IMR-90 (cell line): ENCODE results near the gene MAGOH. TPM values are rescaled to one million over a fixed set of nuclear protein-coding genes. Genes with fewer than 3 reads are reported as not detected.

Source experiments
- ATAC-seq: fragments of 200-7000 bp; cut with Tn5 transposase; 2 replicates; pipeline ENCODE4 v1.9.1; 2020; ENCODE audit warnings: low read depth, mild to moderate bottlenecking, moderate library complexity
- BruUV-seq: library from RNA; stranded (reverse); fragments of 400-500 nt; replicated peaks from 2 replicates; lab custom pipeline; 2021; lab: Mats Ljungman, UMichigan
- CTCF ChIA-PET: fragments of 300-600 bp; formaldehyde crosslinking; extraction: SDS; loops from one replicate; lab custom pipeline; 2021; ENCODE audit warnings: antibody characterized with exemption; lab: Yijun Ruan, JAX
- POLR2A ChIA-PET: fragments of 300-600 bp; sonication (Branson Sonifier 250); formaldehyde crosslinking; loops from one replicate; lab custom pipeline; 2022; ENCODE audit warnings: antibody characterized with exemption; ENCODE audit not compliant: unreplicated experiment; lab: Charles Lee
- DNase-seq: peaks from one replicate; pipeline ENCODE4 v3.0.0; 2013
- H2AFZ ChIP-seq: replicated peaks from 2 replicates; pipeline ENCODE3; 2013; ENCODE audit warnings: low read length, mild to moderate bottlenecking; ENCODE audit not compliant: poor library complexity
- H2AK5ac ChIP-seq: 2 replicates; pipeline ENCODE4 v1.6.1; 2013; ENCODE audit warnings: low read depth, low read length, inconsistent platforms
- H2AK9ac ChIP-seq: replicated peaks from 2 replicates; pipeline ENCODE3; 2013; ENCODE audit warnings: mild to moderate bottlenecking, low read depth, low read length, moderate library complexity; ENCODE audit not compliant: poor library complexity
- H2BK120ac ChIP-seq: 2 replicates; pipeline ENCODE4 v1.6.1; 2013; ENCODE audit warnings: low read depth, low read length, inconsistent platforms
- H2BK15ac ChIP-seq: 3 replicates; pipeline ENCODE4 v1.6.1; 2013; ENCODE audit warnings: low read depth, low read length, inconsistent platforms
- H2BK20ac ChIP-seq: 2 replicates; pipeline ENCODE4 v1.6.1; 2013; ENCODE audit warnings: low read depth, mild to moderate bottlenecking, inconsistent platforms, low read length, moderate library complexity
- H2BK5ac ChIP-seq: 2 replicates; pipeline ENCODE4 v1.6.1; 2013; ENCODE audit warnings: mild to moderate bottlenecking, low read depth, low read length, inconsistent platforms; ENCODE audit not compliant: poor library complexity, severe bottlenecking
- H3K14ac ChIP-seq: replicated peaks from 2 replicates; pipeline ENCODE4 v1.6.1; 2013; ENCODE audit warnings: low read depth, low read length, inconsistent platforms
- H3K18ac ChIP-seq: 2 replicates; pipeline ENCODE4 v1.6.1; 2013; ENCODE audit warnings: low read depth, low read length, control low read depth
- H3K23ac ChIP-seq: 2 replicates; pipeline ENCODE4 v1.6.1; 2013; ENCODE audit warnings: low read depth, low read length, inconsistent platforms
- H3K27ac ChIP-seq: 2 replicates; pipeline ENCODE4 v1.5.1; 2013; ENCODE audit warnings: mild to moderate bottlenecking, control low read depth, low read length; ENCODE audit not compliant: insufficient read depth
- H3K27me3 ChIP-seq: 2 replicates; pipeline ENCODE4 v1.6.1; 2013; ENCODE audit warnings: low read length; ENCODE audit not compliant: control insufficient read depth, insufficient read depth
- H3K36me3 ChIP-seq: 2 replicates; pipeline ENCODE4 v1.6.1; 2013; ENCODE audit warnings: low read length, mixed read lengths; ENCODE audit not compliant: control insufficient read depth, insufficient read depth
- H3K4ac ChIP-seq: 2 replicates; pipeline ENCODE4 v1.6.1; 2013; ENCODE audit warnings: low read depth, low read length, inconsistent platforms
- H3K4me1 ChIP-seq: 2 replicates; pipeline ENCODE4 v1.6.1; 2013; ENCODE audit warnings: low read length, mixed read lengths; ENCODE audit not compliant: control insufficient read depth, insufficient read depth
- H3K4me2 ChIP-seq: 2 replicates; pipeline ENCODE4 v1.6.1; 2013; ENCODE audit warnings: low read depth, mild to moderate bottlenecking, control low read depth, low read length, moderate library complexity
- H3K4me3 ChIP-seq: 2 replicates; pipeline ENCODE4 v1.5.1; 2013; ENCODE audit warnings: low read depth, mild to moderate bottlenecking, control low read depth, low read length, moderate library complexity; ENCODE audit not compliant: insufficient read depth
- H3K56ac ChIP-seq: 2 replicates; pipeline ENCODE4 v1.6.1; 2013; ENCODE audit warnings: low read length, inconsistent platforms; ENCODE audit not compliant: insufficient read depth; ENCODE audit errors: extremely low read depth
- H3K79me1 ChIP-seq, 2 experiments: 2 replicates each; pipeline ENCODE4 v1.6.1; 2013; ENCODE audit warnings: low read length in 2 of 2, inconsistent platforms in 1 of 2, low read depth in 1 of 2
- H3K9ac ChIP-seq: 2 replicates; pipeline ENCODE4 v1.6.1; 2013; ENCODE audit warnings: low read depth, low read length, control low read depth
- H3K9me1 ChIP-seq: 2 replicates; pipeline ENCODE4 v1.6.1; 2013; ENCODE audit warnings: low read length, inconsistent platforms; ENCODE audit not compliant: insufficient read depth
- H3K9me3 ChIP-seq: 2 replicates; pipeline ENCODE4 v1.6.1; 2013; ENCODE audit warnings: low read length; ENCODE audit not compliant: control insufficient read depth, insufficient read depth
- H4K20me1 ChIP-seq: 2 replicates; pipeline ENCODE4 v1.6.1; 2013; ENCODE audit warnings: low read length, inconsistent platforms; ENCODE audit not compliant: insufficient read depth
- H4K5ac ChIP-seq: 2 replicates; pipeline ENCODE4 v1.6.1; 2013; ENCODE audit warnings: mild to moderate bottlenecking, low read depth, low read length, control low read depth
- H4K8ac ChIP-seq, 2 experiments: 2 replicates each; pipeline ENCODE4 v1.6.1; 2013; ENCODE audit warnings: low read depth in 2 of 2, low read length in 2 of 2, control low read depth in 1 of 2, inconsistent platforms in 1 of 2
- H4K91ac ChIP-seq: 2 replicates; pipeline ENCODE4 v1.6.1; 2013; ENCODE audit warnings: low read depth, low read length, inconsistent platforms; ENCODE audit not compliant: insufficient read depth
- CHD1 ChIP-seq: IDR thresholded peaks from 2 replicates; pipeline ENCODE4 v1.6.1; 2012; ENCODE audit warnings: low read depth, low read length, improper control_type of control experiment
- CTCF ChIP-seq: conservative IDR thresholded peaks from 2 replicates; pipeline ENCODE4 v1.5.1; 2012; ENCODE audit warnings: mild to moderate bottlenecking, low read depth, low read length, improper control_type of control experiment
- ELK1 ChIP-seq: fragments of 150-350 bp; IDR thresholded peaks from 2 replicates; pipeline ENCODE4 v1.6.1; 2016; ENCODE audit warnings: low read depth, mild to moderate bottlenecking, low read length, moderate library complexity, borderline replicate concordance
- MAFK ChIP-seq: IDR thresholded peaks from 2 replicates; pipeline ENCODE4 v1.6.1; 2012; ENCODE audit warnings: low read depth, low read length, improper control_type of control experiment
- MAZ ChIP-seq: IDR thresholded peaks from 2 replicates; pipeline ENCODE4 v1.6.1; 2012; ENCODE audit warnings: low read depth, mild to moderate bottlenecking, low read length, improper control_type of control experiment, moderate library complexity, borderline replicate concordance
- MXI1 ChIP-seq: IDR thresholded peaks from 2 replicates; pipeline ENCODE4 v1.6.1; 2012; ENCODE audit warnings: low read depth, mild to moderate bottlenecking, low read length, moderate library complexity, borderline replicate concordance
- POLR2A ChIP-seq: IDR thresholded peaks from 2 replicates; pipeline ENCODE4 v1.6.1; 2012; ENCODE audit warnings: mild to moderate bottlenecking, low read depth, low read length
- RAD21 ChIP-seq: IDR thresholded peaks from 2 replicates; pipeline ENCODE4 v1.6.1; 2012; ENCODE audit warnings: low read length, improper control_type of control experiment
- RFX5 ChIP-seq: IDR thresholded peaks from 2 replicates; pipeline ENCODE4 v1.8.0; 2012; ENCODE audit warnings: low read depth, mild to moderate bottlenecking, low read length, moderate library complexity
- USF2 ChIP-seq: fragments of 150-350 bp; IDR thresholded peaks from 2 replicates; pipeline ENCODE4 v1.6.1; 2017; ENCODE audit warnings: mild to moderate bottlenecking, antibody characterized with exemption, low read length, low read depth
- WGBS, 2 experiments: methylation state at CpG; one replicate each; pipeline versions ENCODE4 v1.1.5 to v1.1.7; 2013; ENCODE audit warnings: missing lambda C conversion rate in 2 of 2; ENCODE audit not compliant: insufficient read length in 1 of 2; ENCODE audit errors: extremely low coverage in 2 of 2; 5-methylcytosine and 5-hydroxymethylcytosine counted together
- dilution Hi-C: fragments of 300-500 bp; cut with HindIII; formaldehyde crosslinking; loops from one replicate; pipeline ENCODE4 v1.14.3; 2018; ENCODE audit warnings: low sequenced_read_pairs; ENCODE audit not compliant: unreplicated experiment
- in situ Hi-C: fragments of 300-500 bp; cut with MboI; formaldehyde crosslinking; loops from 3 replicates; pipeline ENCODE4 v1.14.3; 2019; ENCODE audit warnings: low sequenced_read_pairs, inconsistent platforms, mixed read lengths
- intact Hi-C: fragments of 100-400 bp; cut with micrococcal nuclease; formaldehyde crosslinking; loops from 2 replicates; pipeline ENCODE4 v1.10.0; 2022
- polyA plus RNA-seq, 3 experiments: library from polyadenylated mRNA; depleted of rRNA; stranded (reverse); fragments of >200 nt; gene quantifications; 2 replicates each; pipeline ENCODE4 v1.2.3, GENCODE V29; 2012; ENCODE audit warnings: low replicate concordance in 1 of 3
- total RNA-seq: library from RNA; depleted of rRNA; stranded (reverse); fragments of >200 nt; gene quantifications from 2 replicates; pipeline ENCODE4 v1.2.3, GENCODE V29; 2012

The MAGOH gene
- total and polyA plus RNA-seq, 2 of the 4 experiments (the other 2 are of a cell fraction) = 3.8 to 26.3 TPM

GRCh38 chr1:53196485-53197290 lies 41.6 kb downstream of the MAGOH start, which contains the start of gene CPT2:
CPT2 (plus strand) TSS chr1:53196824; CDS start chr1:53196944, 120 bp downstream.
- peak within 1 kb of the TSS; percentile 83 for H3K56ac ChIP-seq
- no peaks in the 10 kb centered on the region for H3K9me3 ChIP-seq
- 1% methylated on average over 27 of the region's 57 CpGs; no CpG with 5 or more reads in 1 of the 2 experiments for WGBS, 2 experiments
- H3K4ac ChIP-seq = peak within 1 kb of the TSS; percentile 85
- BruUV-seq = TSS peak; percentile 75
- H3K18ac ChIP-seq = peak within 1 kb of the TSS; percentile 39; the same call in 1 of the 2 replicates
- H3K79me1 ChIP-seq = peaks cover 25 to 33% of the 10 kb centered on the region in 2 experiments
- no peaks in the 10 kb centered on the region for H4K20me1 ChIP-seq
- peak within 1 kb of the TSS; percentile 67 for H4K91ac ChIP-seq
- H2BK20ac ChIP-seq = peak within 1 kb of the TSS; percentile 18; the same call in 1 of the 2 replicates
- peak within 1 kb of the TSS; percentile 67 for H2BK5ac ChIP-seq
- H3K14ac ChIP-seq = peak within 1 kb of the TSS; percentile 93
- H3K4me3 ChIP-seq = peak within 1 kb of the TSS; percentile 68
- H2BK15ac ChIP-seq = peak within 1 kb of the TSS; percentile 33; the same call in 1 of the 3 replicates
- H4K5ac ChIP-seq = peak within 1 kb of the TSS; percentile 59
- in situ Hi-C loops = no loop called here
- intact Hi-C loops = loop anchor here (5.0 kb wide), 2 partner anchors 134 to 369 kb away; partner anchors contain the start of gene PODN
- peak within 1 kb of the TSS; percentile 84 to 86 for H4K8ac ChIP-seq
- H3K9ac ChIP-seq = peak within 1 kb of the TSS; percentile 90
- H3K36me3 ChIP-seq = peaks cover 10% of the 10 kb centered on the region
- H3K4me1 ChIP-seq = peaks cover 13% of the 10 kb centered on the region
- POLR2A ChIA-PET = interaction anchor here (0.6 to 1.0 kb wide), 4 partner anchors 15 to 52 kb away, joined by 3 to 5 read pairs (median 4); no protein-coding TSS in a partner anchor
- peak; percentile 90 for DNase-seq
- peak within 1 kb of the TSS; percentile 83 for H3K27ac ChIP-seq
- H3K9me1 ChIP-seq = peaks cover 14% of the 10 kb centered on the region
- H3K23ac ChIP-seq = peak within 1 kb of the TSS; percentile 95
- H2AK5ac ChIP-seq = peak within 1 kb of the TSS; percentile 77
- peak within 1 kb of the TSS; percentile 59 for H2AK9ac ChIP-seq
- peak within 1 kb of the TSS; percentile 83 for H2AFZ ChIP-seq
- peak; percentile 98 for ATAC-seq
- peak within 1 kb of the TSS; percentile 90 for H3K4me2 ChIP-seq
- TF ChIP-seq MAFK (no peak), ELK1 (0 out of 2 replicates have a peak, but pooled peaks have one; percentile 23), MAZ (peak; percentile 95), CHD1 (no peak; the same call in 1 of the 2 replicates), RAD21 (no peak), USF2 (no peak), POLR2A (peak; percentile 91), CTCF (peak; percentile 18; the same call in 1 of the 2 replicates), MXI1 (peak; percentile 51; the same call in 1 of the 2 replicates), RFX5 (no peak)
- CTCF ChIA-PET = no interaction called here
- peak within 1 kb of the TSS; percentile 47 for H2BK120ac ChIP-seq
- H3K27me3 ChIP-seq = no peaks in the 10 kb centered on the region
- dilution Hi-C loops = no loop called here
